Activated CD4-positive, alpha-beta T cell treated with anti-CD3 and anti-CD28 coated beads for 48 hours (primary cell): ENCODE data around the gene SSR2.

Source experiments
- DNase-seq: peaks from one replicate; pipeline ENCODE4 v3.0.0-alpha.2; 2020

The SSR2 gene

GRCh38 chr1:155971910-155972809 is 48.6 kb downstream of the SSR2 start:
- no peak for DNase-seq

GRCh38 chr1:155970531-155971167 is 50.1 kb downstream of the SSR2 start:
- peak; percentile 57 for DNase-seq

- no peak for DNase-seq
These were observed 51.4 kb downstream of the SSR2 start for GRCh38 chr1:155969377-155969791.

GRCh38 chr1:155968670-155969069 is 52.1 kb downstream of the SSR2 start:
- no peak for DNase-seq

DNA sequence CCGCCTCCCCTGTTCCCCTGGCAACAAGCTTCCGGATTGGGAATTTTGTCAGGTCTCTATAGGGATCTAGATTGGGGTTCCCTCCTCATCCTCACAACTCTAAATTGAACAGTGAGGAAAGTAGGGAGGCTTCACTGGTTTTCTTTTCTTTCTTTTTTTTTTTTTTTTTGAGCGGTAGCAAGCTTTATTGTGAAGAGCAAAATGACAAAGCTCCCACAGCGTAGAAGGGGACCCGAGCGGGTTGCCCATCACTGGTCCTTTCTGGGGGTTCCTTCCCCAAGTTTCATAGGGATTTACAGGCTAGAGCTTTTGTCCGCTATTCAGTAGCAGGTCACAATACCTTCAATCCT is 52.7 kb downstream of the SSR2 start:
- DNase-seq, result no peak

GRCh38 chr1:155967341-155968050 is 53.3 kb downstream of the SSR2 start:
- no peak for DNase-seq

DNA sequence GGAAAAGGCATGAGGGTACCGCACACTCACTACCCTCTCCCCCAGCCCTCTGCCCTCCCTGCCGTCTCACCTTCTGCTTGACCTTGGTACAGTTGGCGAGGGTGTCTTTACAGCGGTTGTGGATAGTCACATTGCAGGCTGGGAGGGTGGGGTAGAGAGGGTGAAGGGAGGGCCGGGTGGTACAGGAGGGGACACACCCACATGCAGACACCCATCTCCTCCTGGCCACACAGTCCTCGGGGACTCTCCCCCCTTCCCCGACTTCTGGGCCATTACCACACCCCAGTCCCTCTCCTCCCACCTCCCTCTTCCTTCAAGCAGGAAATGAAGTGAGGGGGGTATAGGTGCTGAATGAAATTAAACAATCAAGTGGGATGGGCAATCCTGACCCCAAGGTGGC is 54.0 kb downstream of the SSR2 start:
- DNase-seq, result no peak

DNA sequence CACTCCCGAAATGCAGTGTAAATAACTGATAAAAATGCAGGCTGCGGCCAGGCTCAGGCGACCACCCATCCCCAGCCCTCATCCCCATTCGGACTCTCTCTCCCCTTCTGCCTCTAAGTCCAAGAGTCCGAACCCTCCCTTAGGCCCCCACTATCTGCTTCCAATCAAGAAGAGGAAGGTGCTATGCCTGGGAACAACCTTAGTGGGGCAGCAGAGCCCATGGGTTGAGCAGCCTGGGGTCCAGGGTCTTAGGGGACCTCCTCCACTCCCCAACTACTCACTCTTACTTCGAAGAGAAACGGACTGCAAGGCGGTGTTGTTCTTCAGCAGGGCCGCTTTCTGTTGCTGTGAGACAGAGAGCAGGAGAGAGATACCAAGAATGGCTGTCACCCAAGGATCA is 54.6 kb downstream of the SSR2 start:
- DNase-seq, result no peak

DNA sequence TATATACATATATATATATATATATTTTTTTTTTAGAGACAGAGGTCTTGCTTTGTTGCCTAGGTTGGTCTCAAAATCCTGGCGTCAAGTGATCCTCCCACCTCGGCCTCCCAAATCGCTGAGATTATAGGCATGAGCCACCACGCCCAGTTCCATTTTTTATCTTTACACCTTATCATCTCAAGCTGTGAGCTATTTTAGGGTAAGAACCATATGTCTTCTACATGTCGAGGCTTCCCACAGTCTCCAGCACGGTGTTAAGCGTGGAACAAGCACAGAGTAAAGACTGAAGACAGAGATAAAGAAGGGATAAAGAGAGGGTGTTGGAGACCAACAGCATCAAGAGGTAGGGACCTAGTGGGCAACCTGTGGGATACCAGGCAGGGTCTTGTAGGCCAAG is 56.6 kb downstream of the SSR2 start:
- DNase-seq, result no peak

GRCh38 chr1:155962599-155963211 is 58.0 kb downstream of the SSR2 start:
- DNase-seq, result no peak

DNA sequence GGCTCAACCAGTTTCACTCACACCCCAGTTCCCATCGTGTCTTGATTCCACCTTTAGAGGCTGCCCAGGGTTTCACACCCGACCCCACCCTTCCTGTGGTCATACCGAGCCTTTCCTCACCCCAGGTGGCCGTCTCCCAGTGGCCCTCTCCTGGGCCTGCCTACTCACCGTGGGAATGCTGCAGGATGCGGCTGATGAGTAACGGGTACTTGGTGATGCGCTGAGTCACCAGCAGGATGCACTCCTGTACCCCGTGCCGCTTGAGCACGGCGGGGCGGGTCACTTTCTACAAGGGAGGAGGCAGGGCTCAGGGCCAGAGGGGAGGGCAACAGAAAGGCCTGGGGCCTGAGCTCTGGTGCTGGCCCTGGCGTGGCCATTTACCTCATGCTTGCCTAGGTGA is 58.8 kb downstream of the SSR2 start:
- DNase-seq, result no peak

DNA sequence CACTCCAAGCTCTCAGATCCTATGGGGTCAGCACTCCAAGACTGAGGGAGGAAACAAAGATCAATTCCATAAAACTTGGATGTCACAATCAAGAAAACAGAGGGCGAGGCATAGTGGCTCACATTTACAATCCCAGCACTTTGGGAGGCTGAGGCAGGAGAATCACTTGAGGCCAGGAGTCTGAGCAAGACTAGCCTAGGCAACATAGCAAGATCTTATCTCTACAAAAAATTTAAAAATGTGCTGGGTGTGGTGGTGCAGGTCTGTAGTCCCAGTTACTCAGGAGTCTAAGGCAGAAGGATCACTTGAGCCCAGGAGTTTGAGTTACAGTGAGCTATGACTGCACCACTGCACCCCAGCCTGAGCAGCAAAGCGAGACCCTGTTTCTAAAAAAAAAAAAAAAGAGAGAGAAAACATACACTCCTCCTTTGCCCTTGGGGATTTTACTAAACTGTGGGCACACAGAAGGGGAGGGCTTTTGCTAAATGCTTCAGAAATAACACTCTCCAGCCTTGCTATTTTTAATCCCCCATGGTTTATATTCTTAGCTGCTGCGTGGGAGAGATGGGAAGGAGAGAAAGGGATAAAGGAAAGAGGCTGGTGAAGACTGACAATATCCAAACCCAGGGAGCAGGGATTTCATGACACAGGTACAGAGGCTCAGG is 60.5 kb downstream of the SSR2 start:
- no peak for DNase-seq
